HG03066 (cell line): Measurements from ENCODE around the gene HSD17B1.

Experiments used
- ATAC-seq: cut with Tn5 transposase; IDR thresholded peaks from one replicate; pipeline ENCODE4 v1.9.1; 2021; ENCODE audit warnings: low read depth; ENCODE audit not compliant: unreplicated experiment

The HSD17B1 gene

DNA sequence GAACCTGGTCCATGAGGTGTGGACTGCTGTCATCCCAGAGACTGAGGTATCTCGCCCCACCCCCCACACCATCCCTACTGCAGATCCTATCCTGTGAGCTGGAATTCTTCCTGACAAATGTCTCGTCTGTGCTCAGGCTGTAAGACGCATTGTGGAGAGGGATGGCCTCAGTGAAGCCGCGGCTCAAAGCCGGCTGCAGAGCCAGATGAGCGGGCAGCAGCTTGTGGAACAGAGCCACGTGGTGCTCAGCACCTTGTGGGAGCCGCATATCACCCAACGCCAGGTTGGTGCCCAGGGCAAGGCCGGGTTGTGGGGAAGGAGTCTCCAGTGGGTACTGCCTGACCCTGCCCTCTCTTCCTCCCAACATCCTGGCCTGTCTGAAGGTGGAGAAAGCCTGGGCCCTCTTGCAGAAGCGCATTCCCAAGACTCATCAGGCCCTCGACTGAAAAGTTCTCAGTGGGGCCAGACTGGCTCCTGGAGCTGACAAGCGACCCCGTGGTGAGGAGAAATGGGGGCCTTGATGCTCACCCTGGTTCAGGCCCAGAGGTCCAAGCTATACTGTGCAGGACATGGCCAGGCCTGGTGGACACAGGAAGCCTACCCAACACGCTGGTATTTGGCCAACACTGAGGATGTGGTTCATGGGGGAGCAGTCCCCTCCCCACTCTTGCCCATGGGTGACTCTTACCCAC is 12.9 kb downstream of the HSD17B1 start:
- ATAC-seq = no peak

DNA sequence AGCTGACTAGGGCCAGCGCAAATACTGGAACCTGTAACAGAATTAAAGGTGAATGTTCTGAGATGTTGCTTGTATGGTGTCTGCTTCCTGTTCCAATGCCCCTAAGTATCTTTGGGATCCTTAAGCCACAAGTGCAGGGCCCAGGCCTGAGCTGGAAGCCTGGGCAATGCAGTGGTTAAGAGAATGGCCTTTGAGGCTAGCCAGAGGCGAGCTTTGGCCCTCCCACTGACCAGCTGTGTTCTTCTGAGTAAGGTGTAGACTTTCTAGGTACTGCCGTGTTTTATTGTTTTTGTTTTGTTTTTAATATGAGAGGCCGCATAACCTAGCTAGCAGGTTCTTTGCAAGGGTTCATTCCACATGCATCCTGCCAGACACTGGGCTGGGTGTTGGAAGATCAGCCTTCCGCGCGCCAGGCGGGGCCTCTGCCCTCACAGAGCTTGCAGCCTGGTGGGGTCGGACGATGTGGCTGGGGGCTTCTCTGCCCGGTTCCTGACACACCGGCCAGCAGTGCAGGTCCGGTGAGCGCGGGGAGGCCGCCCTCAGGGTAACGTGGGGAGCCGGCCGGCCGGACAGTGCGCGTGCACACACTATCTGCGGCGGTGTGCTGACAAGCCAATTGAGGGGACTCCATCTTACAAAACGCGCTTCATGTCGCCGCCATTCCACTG is 13.6 kb downstream of the HSD17B1 start:
- ATAC-seq = no peak

DNA sequence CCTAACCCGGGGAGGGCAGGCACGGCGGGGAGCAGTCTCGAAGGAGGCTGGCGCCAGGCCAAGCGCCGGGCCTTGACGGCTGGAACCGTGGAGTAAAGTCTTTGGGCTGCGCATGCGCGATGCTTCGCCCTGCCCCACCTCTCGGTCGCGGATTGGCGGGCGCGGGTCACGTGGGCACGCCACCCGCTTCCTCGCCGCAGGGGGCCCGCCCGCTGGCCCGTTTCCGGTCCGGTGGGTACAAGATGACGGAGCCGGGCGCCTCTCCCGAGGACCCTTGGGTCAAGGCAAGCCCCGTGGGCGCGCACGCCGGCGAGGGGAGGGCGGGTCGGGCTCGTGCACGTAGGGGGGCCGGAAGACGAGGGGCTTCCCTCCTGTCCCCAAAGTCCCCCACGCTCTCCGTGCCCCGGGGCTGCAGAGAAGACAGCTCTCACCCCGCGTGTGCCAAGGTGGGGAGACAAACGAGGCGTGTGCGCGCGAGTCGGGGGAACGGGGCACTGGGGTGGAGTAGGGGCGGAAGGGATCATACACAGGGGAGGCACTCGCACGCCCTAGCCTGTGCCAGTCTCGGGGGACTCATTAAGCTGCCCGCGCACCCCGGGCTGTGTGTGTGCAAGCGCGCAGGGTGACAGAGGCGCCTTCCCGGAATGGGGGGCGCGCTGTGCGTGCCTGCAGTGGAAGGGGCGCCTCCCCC is 14.3 kb downstream of the HSD17B1 start, which contains the start of gene MLX:
TSS of gene MLX (plus strand) at position 218 of the 691 bp plus-strand sequence. CDS start at position 243, 25 bp downstream.
- peak; percentile 62 for ATAC-seq

- ATAC-seq = no peak
Measured at GRCh38 chr17:42568341-42569111, 15.8 kb downstream of the HSD17B1 start.

- no peak for ATAC-seq
Measured at GRCh38 chr17:42571435-42572225, 18.9 kb downstream of the HSD17B1 start.

- no peak for ATAC-seq
Measured at GRCh38 chr17:42573095-42573494, 20.4 kb downstream of the HSD17B1 start.

DNA sequence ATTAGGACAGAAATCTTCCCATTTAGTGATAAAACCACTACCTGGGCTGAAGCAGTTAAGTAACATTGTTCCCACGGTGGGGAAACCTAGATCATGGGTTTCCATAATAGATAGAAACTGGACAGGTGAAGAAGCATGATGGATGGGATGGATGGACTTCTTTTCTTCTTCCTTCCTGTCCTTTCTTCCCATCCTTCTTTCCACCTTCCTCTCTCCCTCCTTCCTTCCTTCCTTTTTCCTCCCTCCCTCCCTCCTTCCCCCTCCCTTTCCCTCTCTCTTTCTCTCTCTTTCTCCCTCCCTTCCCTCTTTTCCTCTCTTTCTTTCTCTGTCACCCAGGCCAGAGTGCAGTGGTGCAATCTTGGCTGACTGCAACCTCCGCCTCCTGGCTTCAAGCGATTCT is 21.7 kb downstream of the HSD17B1 start:
- ATAC-seq = no peak

- no peak for ATAC-seq
Measured at GRCh38 chr17:42577140-42577531, 24.4 kb downstream of the HSD17B1 start.

GRCh38 chr17:42577532-42578281 is 25.0 kb downstream of the HSD17B1 start, which contains the start of gene PSMC3IP:
Gene PSMC3IP (minus strand): TSS chr17:42577729. CDS start chr17:42577686, 43 bp downstream.
- peak; percentile 61 for ATAC-seq

DNA sequence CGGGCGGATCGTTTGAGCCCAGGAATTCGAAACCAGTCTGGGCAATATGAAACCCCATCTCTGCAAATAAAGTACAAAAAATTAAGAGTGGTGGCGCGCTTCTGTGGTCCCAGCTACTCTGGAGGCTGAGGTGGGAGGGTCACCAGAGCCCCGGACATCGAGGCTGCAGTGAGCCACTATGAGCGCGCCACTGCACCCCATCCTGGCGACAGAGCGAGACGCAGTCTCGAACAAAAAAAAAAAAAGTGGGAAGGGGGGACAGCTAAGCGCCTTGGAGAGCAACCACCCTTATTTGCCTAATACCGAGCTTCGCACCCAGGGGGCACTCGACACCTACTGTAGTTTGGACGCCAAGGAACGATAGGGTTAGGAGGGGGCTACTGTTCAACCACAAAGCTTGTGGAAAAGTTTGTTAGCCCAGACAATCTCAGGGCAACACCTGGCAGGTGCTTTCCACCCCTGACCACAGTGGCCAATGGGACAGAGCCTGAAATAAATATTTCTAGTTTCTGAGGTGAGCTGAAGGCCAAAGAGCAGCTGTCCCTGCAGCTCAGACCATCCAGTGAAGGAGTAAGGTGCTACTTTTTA is 25.7 kb downstream of the HSD17B1 start:
- ATAC-seq = peak; percentile 49

DNA sequence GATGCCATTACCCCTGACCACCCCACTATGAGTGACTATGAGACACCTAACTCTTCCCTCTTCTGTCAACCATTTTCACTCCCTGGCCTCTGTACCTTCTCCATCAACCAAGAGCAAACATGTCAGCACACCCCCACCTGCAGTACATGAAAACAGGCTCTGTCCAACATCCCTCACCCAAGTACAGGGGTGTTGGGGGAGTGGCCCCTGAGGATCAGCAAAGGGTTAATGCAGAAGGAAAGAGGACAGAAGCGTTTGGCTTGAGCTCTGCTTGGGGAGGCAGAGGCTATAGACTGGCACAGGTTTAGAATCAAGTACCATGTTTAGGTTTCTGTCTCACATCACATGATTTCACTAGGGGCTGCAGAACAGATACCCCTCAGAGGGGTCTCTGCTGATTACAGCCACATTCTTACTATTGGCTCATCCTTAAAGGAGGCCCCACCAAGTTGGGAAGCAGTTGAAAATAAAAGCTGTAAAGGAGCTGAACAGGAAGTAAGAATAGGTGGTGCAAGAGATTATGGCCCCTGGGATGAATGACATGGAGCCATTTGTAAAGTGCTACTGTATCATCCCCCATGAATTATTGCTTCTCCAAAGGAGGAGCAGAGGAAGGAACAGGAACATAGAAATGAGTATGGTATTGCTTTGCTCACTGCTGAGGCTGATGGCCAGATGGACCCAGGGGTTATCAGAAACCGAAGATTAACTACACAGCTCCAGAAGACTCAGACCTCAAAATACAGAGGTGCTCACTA is 27.2 kb downstream of the HSD17B1 start:
- no peak for ATAC-seq

GRCh38 chr17:42581744-42582270 is 29.1 kb downstream of the HSD17B1 start:
- no peak for ATAC-seq

- ATAC-seq = no peak
Measured at GRCh38 chr17:42584880-42585279, 32.2 kb downstream of the HSD17B1 start.

GRCh38 chr17:42585353-42585752 is 32.6 kb downstream of the HSD17B1 start:
- no peak for ATAC-seq

DNA sequence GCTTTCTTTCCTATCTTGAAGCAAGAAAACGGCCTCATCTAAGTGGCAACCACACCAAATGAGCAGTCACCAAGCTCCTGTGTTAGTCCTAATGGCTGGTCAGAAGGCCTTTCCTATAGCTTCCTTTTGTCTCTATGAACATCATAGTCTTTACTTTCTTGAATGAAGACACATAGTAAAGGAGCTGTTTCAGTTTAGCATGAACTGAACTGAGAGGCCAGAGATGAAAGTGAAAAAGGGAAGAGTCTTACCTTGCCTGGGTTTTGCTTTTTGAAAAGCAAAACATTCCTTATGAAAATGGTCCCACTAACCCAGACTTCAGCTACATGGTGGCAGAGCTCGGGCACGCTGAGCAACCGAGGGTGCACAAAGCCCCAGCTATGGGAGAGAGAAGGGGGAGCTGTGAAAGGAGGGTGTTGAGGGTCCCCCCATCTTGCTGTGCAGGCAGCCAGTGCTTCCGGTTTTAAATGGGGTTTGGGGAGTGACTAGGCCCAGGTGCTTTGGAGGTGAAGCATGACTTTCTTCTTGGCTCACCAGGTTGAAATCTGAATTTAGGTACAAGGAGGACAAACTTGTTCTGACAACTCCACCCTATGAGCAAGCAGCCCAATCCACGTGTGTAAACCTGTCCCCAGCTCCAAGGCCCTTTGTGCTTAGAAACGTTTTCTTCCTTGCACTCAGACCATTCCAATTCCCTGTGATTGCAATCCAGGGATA is 33.9 kb downstream of the HSD17B1 start:
- ATAC-seq = no peak

GRCh38 chr17:42590886-42591285 is 38.2 kb downstream of the HSD17B1 start:
- ATAC-seq = no peak

DNA sequence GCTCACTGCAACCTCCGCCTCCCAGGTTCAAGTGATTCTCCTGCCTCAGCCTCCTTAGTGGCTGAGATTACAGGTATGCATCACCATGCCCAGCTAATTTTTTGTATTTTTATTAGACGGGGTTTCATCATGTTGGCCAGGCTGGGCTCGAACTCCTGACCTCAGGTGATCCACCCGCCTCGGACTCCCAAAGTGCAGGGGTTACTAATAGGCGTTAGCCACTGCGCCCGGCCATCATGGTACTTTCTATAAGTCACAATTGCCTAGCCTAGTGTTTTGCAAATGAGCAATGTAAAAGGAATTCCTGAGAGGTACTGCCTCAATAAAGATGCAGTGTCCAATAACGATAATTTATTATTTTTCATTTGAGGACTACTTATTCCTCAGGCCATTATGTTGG is 38.7 kb downstream of the HSD17B1 start:
- ATAC-seq = no peak
